Measurements from ENCODE around the gene CHST15.

DNA sequence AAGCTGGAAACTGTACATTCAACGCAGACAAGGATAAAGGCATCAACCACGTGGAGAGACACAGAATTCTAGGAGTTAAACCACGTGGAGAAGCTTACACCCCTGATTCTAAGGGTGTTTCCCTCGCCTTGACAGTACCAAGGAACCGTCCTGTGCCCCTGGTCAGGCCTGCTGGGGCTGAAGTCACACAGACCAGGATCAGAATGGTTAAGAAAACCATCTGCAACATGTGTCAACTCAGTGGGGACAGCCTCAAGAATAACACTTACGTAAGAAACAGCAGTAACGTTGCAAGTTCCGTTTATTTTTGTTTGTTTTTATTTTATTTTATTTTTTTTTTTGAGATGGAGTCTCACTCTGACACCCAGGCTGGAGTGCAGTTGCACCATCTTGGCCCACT lies 55.6 kb downstream of the CHST15 start:
- TF ChIP-seq EP300 (IDR thresholded peaks at IDR 0.05), result no peak
- TF ChIP-seq, protein P1, sequence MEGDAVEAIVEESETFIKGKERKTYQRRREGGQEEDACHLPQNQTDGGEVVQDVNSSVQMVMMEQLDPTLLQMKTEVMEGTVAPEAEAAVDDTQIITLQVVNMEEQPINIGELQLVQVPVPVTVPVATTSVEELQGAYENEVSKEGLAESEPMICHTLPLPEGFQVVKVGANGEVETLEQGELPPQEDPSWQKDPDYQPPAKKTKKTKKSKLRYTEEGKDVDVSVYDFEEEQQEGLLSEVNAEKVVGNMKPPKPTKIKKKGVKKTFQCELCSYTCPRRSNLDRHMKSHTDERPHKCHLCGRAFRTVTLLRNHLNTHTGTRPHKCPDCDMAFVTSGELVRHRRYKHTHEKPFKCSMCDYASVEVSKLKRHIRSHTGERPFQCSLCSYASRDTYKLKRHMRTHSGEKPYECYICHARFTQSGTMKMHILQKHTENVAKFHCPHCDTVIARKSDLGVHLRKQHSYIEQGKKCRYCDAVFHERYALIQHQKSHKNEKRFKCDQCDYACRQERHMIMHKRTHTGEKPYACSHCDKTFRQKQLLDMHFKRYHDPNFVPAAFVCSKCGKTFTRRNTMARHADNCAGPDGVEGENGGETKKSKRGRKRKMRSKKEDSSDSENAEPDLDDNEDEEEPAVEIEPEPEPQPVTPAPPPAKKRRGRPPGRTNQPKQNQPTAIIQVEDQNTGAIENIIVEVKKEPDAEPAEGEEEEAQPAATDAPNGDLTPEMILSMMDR (IDR thresholded peaks at IDR 0.05), result no peak
